HL-60 (cell line): ENCODE results near the gene PLXDC2.

Experiments
- DNase-seq, 2 experiments: peaks; one replicate each; pipeline ENCODE4 v3.0.0-alpha.2; 2010 to 2020; ENCODE audit warnings: low read depth in 1 of 2, low spot score in 1 of 2
- H3K27ac ChIP-seq: fragments of 250-450 bp; sonication (Bioruptor Pico); replicated peaks from 2 replicates; pipeline ENCODE4 v1.5.1; 2020; ENCODE audit warnings: mild to moderate bottlenecking, moderate library complexity
- H3K27me3 ChIP-seq: fragments of 250-450 bp; sonication (Bioruptor Pico); 2 replicates; pipeline ENCODE4 v1.5.1; 2021; ENCODE audit warnings: mild to moderate bottlenecking, moderate library complexity; ENCODE audit not compliant: insufficient read depth, poor library complexity, severe bottlenecking
- H3K4me3 ChIP-seq: replicated peaks from 2 replicates; pipeline ENCODE4 v1.5.1; 2011; ENCODE audit warnings: mild to moderate bottlenecking, control low read depth, low read length; ENCODE audit not compliant: insufficient read depth
- CTCF ChIP-seq: IDR thresholded peaks from one replicate; pipeline ENCODE4 v1.5.1; 2011; ENCODE audit warnings: low read length, control low read depth, inconsistent platforms; ENCODE audit not compliant: insufficient read depth
- GABPA ChIP-seq: IDR thresholded peaks from 2 replicates; pipeline ENCODE4 v1.6.1; 2012; ENCODE audit warnings: low read depth
- POLR2AphosphoS5 ChIP-seq: IDR thresholded peaks from 2 replicates; pipeline ENCODE4 v1.6.1; 2012; ENCODE audit warnings: low read depth
- REST ChIP-seq: IDR thresholded peaks from 2 replicates; pipeline ENCODE4 v1.6.1; 2012; ENCODE audit warnings: low read depth; ENCODE audit not compliant: insufficient replicate concordance
- SPI1 ChIP-seq: IDR thresholded peaks from 2 replicates; pipeline ENCODE4 v1.6.1; 2012; ENCODE audit warnings: low read depth, mild to moderate bottlenecking, borderline replicate concordance

Gene PLXDC2

GRCh38 chr10:20147684-20148083 lies 331.5 kb downstream of the PLXDC2 start:
- no peaks in the 10 kb centered on the region for H3K27me3 ChIP-seq
- H3K4me3 ChIP-seq, result no peak overlapping the region
- TF ChIP-seq GABPA, result no peak
- no peak for TF ChIP-seq CTCF
- no peak for TF ChIP-seq SPI1
- no peak for TF ChIP-seq POLR2AphosphoS5
- no peak for TF ChIP-seq REST
- no peak overlapping the region for H3K27ac ChIP-seq
- no peak for DNase-seq

- H3K27me3 ChIP-seq, result no peaks in the 10 kb centered on the region
Observed at GRCh38 chr10:20156511-20156910, 340.3 kb downstream of the PLXDC2 start.

GRCh38 chr10:20157314-20157713 lies 341.1 kb downstream of the PLXDC2 start:
- Histone ChIP-seq H3K4me3 (no peak overlapping the region), H3K27me3 (no peaks in the 10 kb centered on the region), H3K27ac (no peak overlapping the region)
- DNase-seq, result no peak
- TF ChIP-seq GABPA (no peak), CTCF (no peak), REST (no peak), POLR2AphosphoS5 (no peak), SPI1 (no peak)

More at GRCh38 chr10:20156511-20156910, 340.3 kb downstream of the PLXDC2 start:
- no peak overlapping the region for H3K4me3 ChIP-seq
- no peak for TF ChIP-seq REST
- TF ChIP-seq SPI1, result no peak
- TF ChIP-seq GABPA, result no peak
- DNase-seq, result no peak
- H3K27ac ChIP-seq, result no peak overlapping the region

- TF ChIP-seq REST, result no peak
- no peak for TF ChIP-seq POLR2AphosphoS5
- no peak for TF ChIP-seq GABPA
- Histone ChIP-seq H3K4me3 (no peak overlapping the region), H3K27me3 (no peaks in the 10 kb centered on the region), H3K27ac (no peak overlapping the region)
- DNase-seq, result no peak
Observed at GRCh38 chr10:20158086-20158485, 341.9 kb downstream of the PLXDC2 start.
